HG02943 (cell line): Measurements from ENCODE around the gene NELFCD.
"Not testable (repeated sequence)": the region's sequence is repeated elsewhere in the genome, so short reads cannot be mapped to it uniquely, and the experiment has no call there.

Experiments used
- ATAC-seq: cut with Tn5 transposase; IDR thresholded peaks from one replicate; pipeline ENCODE4 v1.9.1; 2021; ENCODE audit warnings: mild to moderate bottlenecking, low read depth, moderate library complexity; ENCODE audit not compliant: unreplicated experiment

Gene NELFCD

GRCh38 chr20:59023616-59024015 is 42.6 kb downstream of the NELFCD start:
- ATAC-seq = no peak

GRCh38 chr20:59024111-59024530 is 43.1 kb downstream of the NELFCD start:
- ATAC-seq = no peak

- ATAC-seq = no peak
These were observed 44.0 kb downstream of the NELFCD start for GRCh38 chr20:59025086-59025485.

GRCh38 chr20:59025511-59025910 is 44.5 kb downstream of the NELFCD start:
- ATAC-seq = no peak

GRCh38 chr20:59026904-59027740 is 46.1 kb downstream of the NELFCD start:
- no peak for ATAC-seq

DNA sequence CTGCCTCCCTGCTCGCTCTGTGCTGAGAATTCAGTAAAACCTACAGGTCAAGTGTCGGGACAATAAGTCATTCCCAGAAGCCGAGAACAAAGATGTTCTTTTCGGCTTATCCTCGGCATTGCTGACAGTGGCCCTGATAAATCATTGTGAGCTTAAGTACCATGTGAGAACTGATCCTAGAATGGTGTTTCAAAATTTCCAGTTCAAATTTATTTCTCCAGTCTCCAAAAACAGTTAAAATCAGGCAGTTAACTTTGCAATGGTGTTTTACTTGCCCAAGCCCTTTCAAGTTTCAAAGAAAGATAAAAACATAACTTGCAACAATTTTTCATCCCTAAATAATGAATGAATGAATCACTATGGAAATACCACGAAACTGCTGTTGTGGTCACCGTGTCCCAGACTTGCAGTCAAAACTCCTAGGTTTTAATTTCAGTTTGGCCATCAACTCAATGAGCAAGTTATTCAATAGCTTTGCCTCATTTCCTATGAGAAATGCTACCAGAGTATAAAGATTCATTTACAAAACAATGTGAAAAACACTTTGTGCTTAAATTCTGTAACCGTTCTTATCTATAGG is 46.8 kb downstream of the NELFCD start:
- no peak for ATAC-seq

DNA sequence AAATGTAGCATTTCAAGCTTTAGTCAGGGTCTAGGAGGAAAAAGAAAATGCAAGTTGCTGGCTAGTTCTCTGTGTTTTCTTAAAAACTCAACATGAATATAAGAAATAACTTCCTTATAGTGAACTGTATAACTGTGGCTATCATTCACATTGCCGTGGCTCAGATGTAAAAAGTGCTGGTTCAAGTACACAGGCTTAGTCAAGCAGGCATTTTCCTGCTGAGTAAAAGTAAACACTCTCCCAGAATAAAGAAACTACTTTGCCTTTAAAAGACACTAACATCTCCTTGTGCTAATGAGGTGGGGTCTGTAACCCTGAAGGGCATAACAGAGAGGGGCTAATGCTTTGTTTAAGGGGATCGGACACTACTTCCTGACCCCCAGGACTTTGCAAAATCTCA is 47.8 kb downstream of the NELFCD start:
- ATAC-seq = no peak

DNA sequence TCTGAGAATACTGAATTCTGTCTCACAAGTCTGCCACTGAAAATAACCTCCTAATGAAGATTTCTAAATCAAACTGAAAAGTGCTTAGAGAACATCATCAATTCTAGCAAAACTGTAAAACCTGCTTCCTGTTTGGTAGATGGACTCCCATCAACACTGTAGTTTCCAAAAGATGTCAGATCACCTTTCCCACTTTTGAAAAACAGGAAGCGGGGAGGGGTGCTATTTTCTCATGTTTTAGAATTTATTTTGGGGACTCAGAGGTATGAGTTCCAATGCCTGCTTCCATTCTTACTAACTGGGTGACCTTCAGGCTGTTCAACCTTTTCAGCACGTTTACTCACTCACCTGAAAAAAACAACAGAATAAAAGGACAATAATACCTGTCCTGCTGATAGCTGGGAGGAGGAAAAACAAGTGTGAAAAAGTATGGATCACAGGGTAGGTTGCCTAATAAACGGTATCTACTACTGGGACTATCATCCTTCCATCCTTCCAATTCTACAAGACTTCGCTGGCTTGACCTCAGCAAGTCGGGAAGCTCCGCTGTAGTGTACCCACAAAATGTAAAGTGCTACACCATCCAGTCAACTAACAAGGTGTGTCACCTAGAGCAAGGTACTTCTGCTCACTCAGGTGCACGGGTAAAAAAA is 50.0 kb downstream of the NELFCD start:
- no peak for ATAC-seq

DNA sequence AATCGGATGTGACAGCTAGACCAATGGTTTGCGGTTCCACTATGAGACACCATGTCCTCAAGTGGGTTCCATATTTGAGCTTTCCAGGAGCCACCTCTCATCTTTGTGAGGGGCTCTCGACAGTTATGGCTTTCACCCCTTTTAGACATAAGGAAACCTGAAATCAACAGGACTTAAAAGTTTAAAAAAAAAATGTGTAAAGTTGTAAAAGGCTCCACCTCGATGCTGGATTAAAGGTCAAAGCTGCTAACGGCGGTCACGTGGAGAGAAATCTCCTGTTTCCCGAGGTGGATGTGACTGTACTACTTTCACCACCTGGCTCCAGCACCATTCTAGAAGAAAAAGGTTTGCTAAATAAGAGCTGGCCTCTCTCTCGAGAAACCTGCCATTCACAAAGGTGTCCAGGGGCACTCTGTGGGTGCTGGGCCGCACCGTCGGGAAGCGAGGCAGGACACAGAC is 50.5 kb downstream of the NELFCD start:
- no peak for ATAC-seq

GRCh38 chr20:59032023-59032712 is 51.1 kb downstream of the NELFCD start, which contains the start of gene ATP5F1E:
ATP5F1E (minus strand) TSS chr20:59032335; CDS start chr20:59032251, 84 bp downstream.
- ATAC-seq = peak; percentile 91

GRCh38 chr20:59032713-59033059 is 51.6 kb downstream of the NELFCD start:
- peak; percentile 34 for ATAC-seq

GRCh38 chr20:59033093-59033492 is 52.0 kb downstream of the NELFCD start:
- ATAC-seq = no peak

DNA sequence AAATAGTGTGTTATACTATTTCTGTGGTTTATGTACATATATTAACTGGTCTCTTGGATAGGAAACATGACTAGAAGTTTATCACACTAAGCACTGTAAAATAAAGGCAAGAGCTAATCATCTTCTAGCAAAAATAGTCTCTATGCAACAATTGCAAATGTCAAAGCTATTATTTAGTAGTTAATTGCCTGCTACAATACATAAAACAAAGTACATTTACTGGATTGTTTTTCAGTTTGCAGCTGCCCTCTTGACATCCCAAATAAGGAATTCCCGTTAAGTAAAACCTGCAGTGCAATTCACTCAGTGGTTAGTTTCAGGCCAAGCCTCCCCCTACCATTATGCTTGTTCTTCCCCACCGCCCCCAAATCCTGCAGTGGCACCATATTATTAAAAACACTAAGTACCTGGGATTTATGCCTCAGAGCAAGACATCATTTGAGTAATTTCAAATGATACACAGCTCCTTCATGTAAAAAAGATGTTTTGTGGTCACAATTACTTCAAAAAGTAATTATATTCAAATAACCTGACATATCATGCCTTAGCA is 52.6 kb downstream of the NELFCD start:
- ATAC-seq = no peak

DNA sequence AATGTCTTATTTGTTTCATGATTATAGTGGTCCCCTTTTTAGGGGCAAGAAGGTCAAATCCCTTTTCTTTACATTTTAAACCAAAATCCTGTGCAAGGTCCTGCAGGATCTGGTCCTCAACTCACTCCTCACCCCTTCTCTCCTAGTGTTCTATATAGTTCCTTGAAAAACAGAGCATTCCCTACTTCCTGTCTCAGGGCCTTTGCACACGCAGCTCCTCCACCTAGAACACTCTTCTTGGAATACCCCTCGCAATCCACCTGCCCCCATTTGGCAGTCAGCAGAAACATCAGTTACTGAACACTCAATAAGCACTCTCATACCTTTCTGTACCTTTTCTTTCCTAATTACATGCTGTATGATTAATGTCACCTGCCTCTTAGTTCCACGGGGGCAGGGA is 54.3 kb downstream of the NELFCD start:
- no peak for ATAC-seq

DNA sequence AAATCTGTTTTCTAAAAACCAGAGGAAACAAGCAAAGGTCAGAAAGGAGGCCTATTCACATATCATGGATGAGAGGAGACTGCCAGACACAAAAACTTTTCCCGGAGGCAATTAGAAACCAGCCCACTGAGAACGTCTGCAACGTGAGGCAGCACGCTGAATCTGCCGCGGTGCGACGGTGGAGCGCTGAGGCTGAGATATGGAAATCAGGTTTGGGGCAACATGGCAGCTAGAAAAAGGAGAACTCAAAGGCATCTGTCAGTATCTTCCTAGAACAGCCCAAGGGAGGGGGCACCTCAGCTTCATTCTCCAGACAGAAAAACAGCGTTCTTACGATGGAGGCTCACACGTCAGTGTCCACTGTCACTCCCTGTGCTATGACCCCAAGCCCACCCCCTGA is 56.3 kb downstream of the NELFCD start:
- ATAC-seq = no peak

DNA sequence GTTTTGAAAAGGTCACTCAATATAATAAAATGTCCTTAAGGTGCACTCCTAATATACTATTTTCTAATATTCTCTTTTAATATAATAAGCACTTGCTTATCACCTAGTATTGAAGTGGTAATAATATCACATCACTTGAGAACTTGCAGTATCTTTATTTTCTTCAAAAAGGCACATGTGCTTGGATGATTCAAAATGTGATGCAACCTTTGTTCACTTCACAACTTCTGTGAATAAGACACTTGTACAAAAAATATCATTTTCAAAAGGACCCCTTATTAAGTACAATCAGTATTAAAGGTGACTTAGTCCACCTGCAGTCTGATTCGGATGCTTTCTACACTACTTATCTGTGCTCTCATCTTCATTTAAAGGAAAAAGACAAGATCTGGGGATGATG is 58.2 kb downstream of the NELFCD start:
- no peak for ATAC-seq

- no peak for ATAC-seq
These were observed 59.6 kb downstream of the NELFCD start for GRCh38 chr20:59040667-59041066.

DNA sequence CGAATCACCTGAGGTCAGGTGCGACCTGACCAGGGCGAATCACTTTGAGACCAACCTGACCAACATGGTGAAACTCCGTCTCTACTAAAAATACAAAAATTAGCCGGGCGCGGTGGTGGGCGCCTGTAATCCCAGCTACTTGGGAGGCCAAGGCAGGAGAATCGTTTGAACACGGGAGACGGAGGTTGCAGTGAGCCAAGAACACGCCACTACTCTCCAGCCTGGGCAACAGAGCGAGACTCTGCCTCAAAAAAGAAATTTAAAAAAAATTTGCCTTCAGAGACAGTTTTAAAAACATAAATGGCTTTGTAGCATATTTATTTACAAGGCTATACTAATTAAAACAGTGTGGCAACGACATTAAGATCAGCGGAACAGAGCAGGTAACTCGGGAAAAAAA is 60.4 kb downstream of the NELFCD start:
- not testable (repeated sequence) for ATAC-seq

DNA sequence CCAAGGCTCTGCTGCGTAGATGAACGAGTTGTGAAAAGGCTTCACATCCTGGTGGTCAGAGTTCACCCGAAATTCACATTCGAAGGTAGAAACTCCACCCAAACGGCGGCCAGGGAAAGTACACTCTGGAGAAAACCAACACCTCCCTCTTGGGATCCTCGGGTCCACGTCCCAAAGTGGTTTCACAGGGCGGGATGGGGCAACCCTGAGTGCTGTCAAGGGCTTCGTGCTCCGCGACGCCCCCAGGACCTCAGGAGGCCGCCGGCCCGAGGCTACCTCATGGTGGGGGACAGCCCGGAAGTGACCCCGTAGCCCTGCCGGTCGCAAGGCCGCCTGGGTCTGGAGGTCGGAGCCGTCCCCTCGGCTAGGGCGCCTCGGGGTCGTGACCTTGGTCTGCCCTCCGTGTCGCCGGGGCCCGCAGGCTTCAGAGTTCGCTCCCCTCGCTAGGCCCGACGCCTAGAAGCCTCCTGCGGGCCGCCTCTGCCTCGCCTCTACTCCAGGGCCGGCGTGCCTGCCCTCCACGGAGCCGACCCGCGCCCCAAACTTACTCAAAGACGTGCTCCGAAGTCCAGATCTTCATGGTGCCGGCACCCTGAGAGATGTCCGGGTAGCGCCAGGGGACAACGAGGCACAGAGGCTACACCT is 61.2 kb downstream of the NELFCD start, which contains the start of gene PRELID3B:
Gene PRELID3B, minus strand, starts transcription at position 636 of the 645 bp plus-strand sequence. Its CDS starts 56 bp downstream, at position 580.
- peak; percentile 34 for ATAC-seq
